Activated CD4-positive, alpha-beta T cell treated with anti-CD3 and anti-CD28 coated beads, Interleukin-2, amount 10 ng/mL, durations not matched to agents 7 days and 5 days (primary cell): ENCODE measurements around the gene ACIN1. TPM values are rescaled to one million over a fixed set of nuclear protein-coding genes. Genes with fewer than 3 reads are reported as not detected.
"Not testable (repeated sequence)": the region's sequence is repeated elsewhere in the genome, so short reads cannot be mapped to it uniquely, and the experiment has no call there.

Experiments
- CTCF ChIA-PET: fragments of 350-600 bp; sonication (Branson Sonifier 250); formaldehyde crosslinking; loops from one replicate; lab custom pipeline; 2021; ENCODE audit warnings: antibody characterized with exemption; lab: Charles Lee
- POLR2A ChIA-PET: fragments of 350-600 bp; sonication (Branson Sonifier 250); formaldehyde crosslinking; loops from one replicate; lab custom pipeline; 2021; ENCODE audit warnings: antibody characterized with exemption; lab: Charles Lee
- DNase-seq: peaks from one replicate; pipeline ENCODE4 v3.0.0-alpha.2; 2020
- H3K27ac Mint-ChIP-seq: one replicate; pipeline ENCODE4 v1.8.0; 2021; ENCODE audit warnings: mild to moderate bottlenecking, moderate library complexity, mixed read lengths
- H3K27me3 Mint-ChIP-seq: one replicate; pipeline ENCODE4 v1.8.0; 2021; ENCODE audit warnings: mixed read lengths
- H3K36me3 Mint-ChIP-seq: one replicate; pipeline ENCODE4 v1.8.0; 2021; ENCODE audit warnings: low read depth, mixed read lengths
- H3K4me1 Mint-ChIP-seq: one replicate; pipeline ENCODE4 v1.8.0; 2021; ENCODE audit warnings: mixed read lengths
- H3K4me3 Mint-ChIP-seq: one replicate; pipeline ENCODE4 v1.8.0; 2021; ENCODE audit warnings: mild to moderate bottlenecking, moderate library complexity, mixed read lengths
- H3K9me3 Mint-ChIP-seq: one replicate; pipeline ENCODE4 v1.8.0; 2021; ENCODE audit warnings: mixed read lengths
- total RNA-seq, 2 experiments: library from RNA; stranded (reverse); gene quantifications; one replicate each; pipeline ENCODE4 v1.2.3, GENCODE V29; 2021

Gene ACIN1
- total RNA-seq, 2 experiments from 2014 or later, result 202 to 221 TPM

- peak overlapping the region; percentile 6 for H3K27ac Mint-ChIP-seq
- no peaks in the 10 kb centered on the region for H3K27me3 Mint-ChIP-seq
- ChIA-PET POLR2A (no interaction called here), CTCF (interaction anchor here (0.5 to 2.2 kb wide), 11 partner anchors 10 to 221 kb away, joined by 3 to 7 read pairs (median 5); partner anchors contain the start of genes CDH24 and PSMB5)
- peaks cover 26% of the 10 kb centered on the region for H3K36me3 Mint-ChIP-seq
- H3K4me3 Mint-ChIP-seq, result no peak overlapping the region
- no peak for DNase-seq
- H3K9me3 Mint-ChIP-seq, result no peaks in the 10 kb centered on the region
- H3K4me1 Mint-ChIP-seq, result peaks cover 60% of the 10 kb centered on the region
Observed at GRCh38 chr14:23023022-23023794, 71.7 kb downstream of the ACIN1 start.

DNA sequence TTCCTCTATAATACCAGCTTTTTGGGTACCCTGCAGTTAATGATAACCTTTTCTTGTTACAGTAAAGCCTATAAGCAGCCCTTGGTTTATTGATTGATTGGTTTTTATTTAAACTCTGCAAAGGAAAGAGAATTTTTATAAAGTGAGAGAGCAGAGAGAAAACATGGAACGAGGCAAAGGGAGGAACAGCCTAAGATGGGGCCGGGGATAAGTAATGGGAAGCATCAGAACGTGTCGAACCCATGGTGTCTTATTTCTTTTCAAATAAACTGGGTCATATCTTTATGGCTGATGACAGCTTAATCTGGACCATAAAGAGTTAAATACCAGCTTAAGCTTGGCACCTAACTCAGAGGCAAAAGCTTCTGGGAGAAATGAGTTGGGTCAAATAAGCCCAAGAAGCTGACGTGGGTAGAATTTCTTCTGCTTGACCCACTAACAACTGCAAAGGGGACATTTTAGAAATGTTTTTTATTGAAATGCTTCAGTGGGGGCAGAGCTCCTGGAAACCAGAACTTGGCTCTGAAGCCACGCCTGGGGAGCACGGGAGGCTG, 73.0 kb downstream of the ACIN1 start:
- peaks cover 55% of the 10 kb centered on the region for H3K4me1 Mint-ChIP-seq

DNA sequence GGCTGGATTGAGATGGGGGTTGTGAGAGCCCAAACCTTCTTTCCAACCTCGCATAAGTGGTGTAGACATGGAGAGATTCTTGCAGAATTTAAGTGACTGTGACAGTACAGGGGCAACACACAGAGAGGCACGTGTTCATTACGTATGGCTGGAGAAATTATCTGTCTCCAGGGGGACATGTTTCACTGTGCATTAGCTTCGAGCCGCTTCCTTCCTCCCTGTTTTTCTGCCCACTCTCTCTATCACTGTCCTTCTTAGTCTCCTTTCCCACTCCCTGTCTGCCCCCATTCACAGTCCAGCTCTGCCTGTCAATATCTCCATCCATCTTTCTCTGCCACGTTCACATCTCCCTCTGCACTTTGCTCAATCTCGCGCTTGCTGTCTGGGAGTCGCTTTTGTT, 73.5 kb downstream of the ACIN1 start:
- H3K27ac Mint-ChIP-seq, result peak overlapping the region; percentile 87
- H3K4me3 Mint-ChIP-seq, result peak overlapping the region; percentile 46
- H3K36me3 Mint-ChIP-seq, result peaks cover 21% of the 10 kb centered on the region
- DNase-seq, result no peak
- ChIA-PET CTCF (interaction anchor here (0.6 to 1.8 kb wide), 5 partner anchors 10 to 135 kb away, joined by 3 to 6 read pairs (median 3); no protein-coding TSS in a partner anchor), POLR2A (interaction anchor here (1.1 kb wide), 1 partner anchor 15 kb away, joined by 5 read pairs; no protein-coding TSS in a partner anchor)
- no peaks in the 10 kb centered on the region for H3K9me3 Mint-ChIP-seq
- H3K27me3 Mint-ChIP-seq, result no peaks in the 10 kb centered on the region
- H3K4me1 Mint-ChIP-seq, result peaks cover 55% of the 10 kb centered on the region

More for the DNA sequence above, 73.0 kb downstream of the ACIN1 start:
- Mint-ChIP-seq H3K27me3 (no peaks in the 10 kb centered on the region), H3K4me3 (peak overlapping the region; percentile 46), H3K27ac (peak overlapping the region; percentile 87), H3K36me3 (peaks cover 21% of the 10 kb centered on the region), H3K9me3 (no peaks in the 10 kb centered on the region)
- ChIA-PET POLR2A (no interaction called here), CTCF (interaction anchor here (0.8 to 1.9 kb wide), 4 partner anchors 10 to 136 kb away, joined by 3 to 6 read pairs (median 4); partner anchors contain the start of gene PSMB5)
- no peak for DNase-seq

DNA sequence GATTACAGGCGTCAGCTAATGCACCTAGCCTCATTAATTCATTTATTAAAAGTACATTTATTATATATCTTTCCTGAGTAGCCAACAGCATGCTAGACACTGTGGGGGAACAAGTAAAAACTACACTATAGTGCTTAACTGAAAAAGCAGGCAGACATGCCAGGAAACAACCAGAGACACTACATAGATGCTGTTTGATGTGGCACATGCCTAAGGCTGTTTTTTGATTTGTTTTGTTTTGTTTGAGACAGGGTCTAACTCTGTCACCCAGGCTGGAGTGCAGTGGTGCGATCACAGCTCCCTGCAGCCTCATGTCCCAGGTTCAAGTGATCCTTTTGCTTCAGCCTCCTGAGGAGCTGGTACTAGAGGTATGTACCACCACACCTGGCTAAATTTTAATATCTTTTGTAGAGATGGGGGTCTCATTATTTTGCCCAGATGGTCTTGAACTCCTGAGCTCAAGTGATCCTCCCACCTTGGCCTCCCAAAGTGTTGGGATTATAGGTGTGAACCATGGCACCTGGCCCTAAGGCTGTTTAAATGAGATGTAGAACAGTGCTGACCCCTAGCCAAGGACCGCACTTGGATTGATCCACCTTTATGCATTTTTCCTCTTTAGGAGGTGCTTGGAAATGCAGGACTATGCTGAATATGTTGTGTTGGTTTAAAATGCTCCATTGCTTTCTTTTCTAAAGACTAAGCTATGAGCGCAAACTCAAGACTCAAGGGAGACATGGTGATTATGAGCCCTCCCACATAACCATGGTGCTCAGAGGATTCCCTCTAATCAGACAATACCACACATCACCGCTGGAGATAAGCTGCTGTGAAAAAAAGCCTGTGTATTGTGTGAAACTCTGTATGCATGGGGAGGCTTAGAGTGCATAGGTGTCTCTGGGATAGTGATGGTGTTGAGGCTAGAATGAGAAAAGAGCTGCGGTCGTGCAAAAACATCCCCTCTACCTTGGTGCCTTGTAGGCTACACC, 74.5 kb downstream of the ACIN1 start:
- no peak overlapping the region for H3K4me3 Mint-ChIP-seq
- H3K27ac Mint-ChIP-seq, result peak overlapping the region; percentile 87
- CTCF ChIA-PET, result interaction anchor here (0.6 to 1.8 kb wide), 8 partner anchors 11 to 120 kb away, joined by 3 to 6 read pairs (median 4); partner anchors contain the start of genes PSMB11 and PSMB5
- no peaks in the 10 kb centered on the region for H3K9me3 Mint-ChIP-seq
- no peaks in the 10 kb centered on the region for H3K27me3 Mint-ChIP-seq
- peaks cover 52% of the 10 kb centered on the region for H3K4me1 Mint-ChIP-seq
- peaks cover 13% of the 10 kb centered on the region for H3K36me3 Mint-ChIP-seq
- POLR2A ChIA-PET, result interaction anchor here (1.1 kb wide), 1 partner anchor 14 kb away, joined by 5 read pairs; no protein-coding TSS in a partner anchor
- no peak for DNase-seq

GRCh38 chr14:23018107-23018506, 76.8 kb downstream of the ACIN1 start:
- DNase-seq, result no peak
- Mint-ChIP-seq H3K27me3 (no peaks in the 10 kb centered on the region), H3K9me3 (no peaks in the 10 kb centered on the region), H3K4me1 (peaks cover 35% of the 10 kb centered on the region), H3K27ac (no peak overlapping the region), H3K4me3 (no peak overlapping the region), H3K36me3 (no peaks in the 10 kb centered on the region)
- ChIA-PET POLR2A (no interaction called here), CTCF (no interaction called here)

- Mint-ChIP-seq H3K4me1 (peaks cover 28% of the 10 kb centered on the region), H3K9me3 (no peaks in the 10 kb centered on the region), H3K27ac (no peak overlapping the region), H3K27me3 (no peaks in the 10 kb centered on the region), H3K4me3 (no peak overlapping the region), H3K36me3 (no peaks in the 10 kb centered on the region)
- CTCF ChIA-PET, result interaction anchor here (0.5 to 1.6 kb wide), 9 partner anchors 10 to 418 kb away, joined by 3 to 10 read pairs (median 3); no protein-coding TSS in a partner anchor
- no peak for DNase-seq
- POLR2A ChIA-PET, result interaction anchor here (0.5 kb wide), 1 partner anchor 10 kb away, joined by 3 read pairs; no protein-coding TSS in a partner anchor
Observed at GRCh38 chr14:23017091-23017490, 77.8 kb downstream of the ACIN1 start.

- Mint-ChIP-seq H3K27me3 (no peaks in the 10 kb centered on the region), H3K4me1 (peaks cover 16% of the 10 kb centered on the region), H3K9me3 (no peaks in the 10 kb centered on the region), H3K36me3 (no peaks in the 10 kb centered on the region), H3K27ac (peak overlapping the region; percentile 16), H3K4me3 (no peak overlapping the region)
- CTCF ChIA-PET, result interaction anchor here (0.6 to 1.5 kb wide), 4 partner anchors 8 to 16 kb away, joined by 3 to 4 read pairs (median 4); no protein-coding TSS in a partner anchor
- POLR2A ChIA-PET, result no interaction called here
- no peak for DNase-seq
Observed at GRCh38 chr14:23015618-23016017, 79.3 kb downstream of the ACIN1 start.

- H3K4me1 Mint-ChIP-seq, result peaks cover 25% of the 10 kb centered on the region
- H3K27me3 Mint-ChIP-seq, H3K4me3 Mint-ChIP-seq, H3K36me3 Mint-ChIP-seq, DNase-seq, H3K9me3 Mint-ChIP-seq, POLR2A ChIA-PET, H3K27ac Mint-ChIP-seq: not testable (repeated sequence)
- CTCF ChIA-PET, result interaction anchor here (0.6 to 1.7 kb wide), 7 partner anchors 10 to 54 kb away, joined by 3 to 7 read pairs (median 3); partner anchors contain the start of gene CDH24
Observed at GRCh38 chr14:23013749-23014054, 81.2 kb downstream of the ACIN1 start.

- Mint-ChIP-seq H3K27ac (no peak overlapping the region), H3K9me3 (peaks cover 2% of the 10 kb centered on the region), H3K4me3 (no peak overlapping the region), H3K27me3 (no peaks in the 10 kb centered on the region), H3K36me3 (peaks cover 6% of the 10 kb centered on the region), H3K4me1 (peaks cover 30% of the 10 kb centered on the region)
- ChIA-PET CTCF (interaction anchor here (0.6 to 1.8 kb wide), 8 partner anchors 11 to 55 kb away, joined by 3 to 7 read pairs (median 3); partner anchors contain the start of gene CDH24), POLR2A (no interaction called here)
- DNase-seq, result no peak
Observed at GRCh38 chr14:23013054-23013748, 81.7 kb downstream of the ACIN1 start.

GRCh38 chr14:23009939-23010726, 84.8 kb downstream of the ACIN1 start, which contains the start of gene C14orf93:
Gene C14orf93 (minus strand): TSS chr14:23010143. CDS start chr14:22999023, 11,120 bp downstream.
- CTCF ChIA-PET, result interaction anchor here (0.6 to 1.3 kb wide), 3 partner anchors 25 to 1098 kb away, joined by 3 to 7 read pairs (median 3); no protein-coding TSS in a partner anchor

GRCh38 chr14:23009483-23009938, 85.4 kb downstream of the ACIN1 start:
- Mint-ChIP-seq H3K27ac (peak overlapping the region; percentile 92), H3K27me3 (no peaks in the 10 kb centered on the region), H3K36me3 (peaks cover 6% of the 10 kb centered on the region), H3K9me3 (peaks cover 2% of the 10 kb centered on the region), H3K4me3 (peak overlapping the region; percentile 95), H3K4me1 (peaks cover 50% of the 10 kb centered on the region)
- no peak for DNase-seq
- ChIA-PET CTCF (no interaction called here), POLR2A (no interaction called here)

More at GRCh38 chr14:23009939-23010726, 84.8 kb downstream of the ACIN1 start, which contains the start of gene C14orf93:
- DNase-seq, result peak; percentile 85
- POLR2A ChIA-PET, result no interaction called here
- Mint-ChIP-seq H3K36me3 (peaks cover 6% of the 10 kb centered on the region), H3K9me3 (peaks cover 2% of the 10 kb centered on the region), H3K27me3 (no peaks in the 10 kb centered on the region), H3K4me3 (peak within 1 kb of the TSS; percentile 95), H3K27ac (peak within 1 kb of the TSS; percentile 92), H3K4me1 (peaks cover 47% of the 10 kb centered on the region)
